GM15510 (cell line): ENCODE measurements around the gene CAMK4.

Experiments used
- POLR2A ChIP-seq: IDR thresholded peaks from 3 replicates; pipeline ENCODE4 v1.6.1; 2011; ENCODE audit warnings: borderline replicate concordance; ENCODE audit not compliant: insufficient read length; ENCODE audit errors: extremely low read depth

The CAMK4 gene

DNA sequence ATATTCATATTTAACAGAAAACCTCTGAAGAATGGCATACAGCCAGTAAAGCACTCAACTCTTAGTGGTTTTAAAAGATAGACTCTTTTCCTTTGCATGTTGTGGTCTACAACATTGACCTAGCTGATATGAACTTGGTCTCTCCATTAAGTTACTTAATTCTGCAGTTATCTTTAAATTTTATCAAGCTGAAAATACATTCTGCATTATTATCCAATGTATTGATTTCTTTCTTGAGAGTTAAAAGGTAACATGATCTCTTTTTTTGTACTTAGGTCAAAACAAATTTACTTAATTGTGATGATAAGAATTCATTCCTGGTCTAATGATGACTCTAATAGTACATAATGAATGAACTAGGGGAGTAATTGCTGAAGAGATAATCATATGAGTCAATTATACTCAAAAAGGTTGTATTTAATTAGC, 155.2 kb downstream of the CAMK4 start:
- no peak for TF ChIP-seq POLR2A

DNA sequence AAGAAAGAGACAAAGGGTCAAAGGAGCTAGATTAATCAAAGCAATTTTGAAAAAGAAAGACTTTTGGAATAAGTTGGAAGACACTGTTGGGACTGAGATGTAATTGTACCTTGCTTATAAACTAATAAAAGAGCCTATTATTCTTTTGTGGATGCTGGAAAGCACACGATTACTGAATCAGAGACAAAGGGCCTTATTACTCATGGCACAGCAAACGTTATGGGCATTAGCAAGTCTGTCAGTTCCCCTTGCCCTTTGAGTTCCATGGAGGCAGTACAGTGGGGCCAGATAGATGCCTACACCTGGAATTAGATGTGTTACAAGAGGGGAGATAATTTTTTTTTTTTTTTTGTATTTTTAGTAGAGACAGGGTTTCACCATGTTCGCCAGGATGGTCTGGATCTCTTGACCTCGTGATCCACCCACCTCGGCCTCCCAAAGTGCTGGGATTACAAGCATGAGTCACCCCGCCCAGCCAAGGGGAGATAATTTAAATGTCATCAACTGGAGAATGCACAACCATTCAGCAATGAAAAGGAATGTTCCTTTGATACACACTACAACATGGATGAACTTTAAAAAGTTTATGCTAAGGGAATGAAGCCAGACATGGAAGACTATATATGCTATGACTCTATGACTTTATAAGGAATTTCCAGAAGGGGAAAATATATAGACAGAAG, 159.2 kb downstream of the CAMK4 start:
- TF ChIP-seq POLR2A: no peak

DNA sequence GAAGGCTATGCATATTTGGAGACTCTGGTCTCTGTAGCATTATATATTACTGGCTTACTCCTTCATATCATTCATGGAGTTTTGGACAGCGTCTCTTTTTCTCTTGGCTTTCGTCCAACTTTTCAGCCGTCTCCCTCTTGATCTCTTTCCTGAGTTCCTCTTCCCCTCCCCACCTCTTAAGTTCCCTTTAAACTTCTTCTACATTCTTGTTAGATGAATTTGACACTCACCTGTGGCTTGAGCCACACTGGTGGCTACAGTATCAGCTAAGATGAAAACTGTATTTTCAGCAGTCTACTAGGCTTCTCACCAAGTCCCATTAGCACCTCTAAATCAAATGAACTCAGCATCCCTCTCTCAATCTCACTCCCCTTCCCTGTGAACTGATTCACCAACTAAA, 160.0 kb downstream of the CAMK4 start:
- TF ChIP-seq POLR2A: no peak

DNA sequence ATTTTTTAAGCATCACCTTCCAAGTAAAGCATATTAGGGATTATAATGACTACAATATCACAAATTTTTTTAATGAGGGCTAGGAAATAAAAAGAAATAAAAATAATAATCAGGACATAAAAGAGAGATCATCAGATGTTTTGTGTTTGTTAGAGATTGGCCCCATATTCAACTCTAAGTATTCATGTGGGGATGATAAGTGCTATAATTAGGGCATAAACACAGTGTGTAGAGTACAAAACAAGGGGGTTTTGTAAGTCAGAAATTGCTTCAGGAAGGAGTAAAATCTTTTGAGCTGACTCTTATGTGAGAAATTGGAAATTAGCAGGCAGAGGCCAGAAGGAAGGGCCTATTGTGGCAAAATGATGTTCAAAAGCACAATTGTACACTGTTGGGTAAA, 160.9 kb downstream of the CAMK4 start:
- no peak for TF ChIP-seq POLR2A

DNA sequence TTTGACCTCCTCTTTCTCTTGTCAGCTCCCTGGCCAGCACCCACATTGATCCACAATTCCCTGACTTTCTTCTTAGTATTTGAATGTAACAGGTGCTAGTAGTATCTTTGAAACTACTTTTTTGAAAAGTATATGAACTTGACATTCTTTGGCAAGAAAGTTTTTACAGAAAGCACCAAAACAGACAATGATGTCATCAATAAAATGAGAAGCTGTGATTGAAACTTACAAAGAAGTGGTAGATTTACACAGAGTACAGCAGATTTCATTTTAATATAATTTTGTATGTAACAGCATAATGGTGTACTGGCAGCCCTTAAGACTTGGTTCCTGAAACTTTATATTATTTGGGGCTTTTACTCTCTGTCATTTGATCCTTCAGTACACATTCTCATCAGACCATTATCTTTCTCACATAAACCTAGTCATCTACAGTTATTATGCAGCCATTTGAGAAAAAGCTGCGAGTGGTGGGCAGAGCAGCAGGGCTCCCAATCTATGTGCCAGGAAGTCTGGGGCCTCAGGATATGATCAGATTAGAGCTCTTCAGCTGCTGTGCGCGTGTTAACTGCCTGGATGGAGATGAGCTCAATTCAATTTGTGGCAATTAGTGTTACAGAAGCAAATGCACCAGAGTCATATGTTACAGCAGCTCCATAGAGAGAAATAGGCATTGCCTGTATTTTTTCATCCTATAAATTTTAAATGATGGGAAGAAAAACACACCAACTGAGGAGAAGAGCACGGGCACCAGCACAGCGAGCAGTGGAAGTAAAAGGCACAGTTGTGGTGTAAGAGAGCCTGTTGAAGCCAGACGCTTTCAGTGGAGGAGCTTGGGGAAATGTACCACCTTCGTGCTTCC, 162.0 kb downstream of the CAMK4 start:
- no peak for TF ChIP-seq POLR2A

DNA sequence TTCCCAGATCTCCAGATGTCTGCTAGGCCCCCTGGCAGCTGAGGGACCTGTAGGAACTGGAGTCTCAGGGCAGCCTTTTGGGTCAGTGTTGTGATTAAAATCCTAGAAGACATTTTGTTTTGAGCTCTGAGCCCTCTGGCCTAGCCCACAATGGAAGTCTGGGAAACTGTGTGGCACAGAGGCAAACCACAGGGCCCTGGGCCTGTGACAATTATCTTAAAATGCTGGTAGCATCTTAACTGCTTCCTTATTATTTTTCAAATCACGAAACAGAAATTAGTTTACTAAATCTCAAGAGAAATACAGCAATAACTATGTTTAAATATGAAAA, 162.6 kb downstream of the CAMK4 start:
- no peak for TF ChIP-seq POLR2A

DNA sequence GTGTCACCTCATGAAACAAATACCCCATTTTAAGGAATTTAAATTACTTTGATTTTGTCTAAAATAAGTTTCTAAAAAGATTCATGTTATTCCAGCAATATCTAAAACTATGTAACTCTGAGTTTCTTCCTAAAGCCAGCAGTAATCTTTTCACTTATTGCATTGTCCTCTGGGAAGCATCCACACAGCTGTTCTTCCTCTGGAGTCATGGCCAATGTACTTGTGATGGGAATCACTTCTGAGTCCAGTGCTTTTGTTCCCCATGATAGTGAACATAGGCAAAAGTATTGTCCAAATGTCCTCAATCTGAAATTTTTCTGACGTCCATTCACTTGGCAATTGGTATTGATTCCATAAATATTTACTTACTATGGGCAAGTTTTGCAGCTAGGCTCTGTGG, 163.2 kb downstream of the CAMK4 start:
- TF ChIP-seq POLR2A: no peak

DNA sequence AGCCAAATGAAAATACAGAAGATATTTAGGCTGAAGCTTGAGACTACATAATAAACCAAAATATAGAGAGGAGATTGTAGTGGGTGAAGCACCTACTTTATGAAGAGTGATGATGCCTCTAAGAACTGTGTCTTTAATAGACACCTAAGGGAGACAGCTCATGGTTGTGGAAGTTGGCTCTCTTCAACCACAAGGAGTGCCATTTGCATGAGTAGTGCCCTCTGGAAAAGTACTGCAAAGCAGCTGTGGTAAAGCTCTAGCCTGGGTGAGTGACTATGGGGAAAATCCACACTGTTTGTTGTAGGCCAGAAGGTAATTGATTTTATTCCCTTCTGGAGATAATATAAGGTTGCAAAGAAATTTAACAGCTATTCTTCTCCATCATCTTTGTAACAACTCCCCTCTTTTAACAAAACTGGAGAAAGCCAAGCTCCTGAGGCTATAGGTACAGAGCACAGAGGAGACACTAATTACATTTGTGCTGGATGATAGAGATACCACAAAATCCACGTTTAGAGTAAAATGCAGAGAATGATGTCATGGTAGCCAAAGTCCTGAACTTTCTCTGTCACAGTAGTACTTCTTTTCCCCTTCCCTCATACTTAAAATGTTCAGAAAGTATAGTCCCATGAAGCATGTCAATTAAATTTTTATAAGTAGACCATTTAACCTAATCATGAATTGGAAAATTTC, 165.4 kb downstream of the CAMK4 start:
- TF ChIP-seq POLR2A: no peak

DNA sequence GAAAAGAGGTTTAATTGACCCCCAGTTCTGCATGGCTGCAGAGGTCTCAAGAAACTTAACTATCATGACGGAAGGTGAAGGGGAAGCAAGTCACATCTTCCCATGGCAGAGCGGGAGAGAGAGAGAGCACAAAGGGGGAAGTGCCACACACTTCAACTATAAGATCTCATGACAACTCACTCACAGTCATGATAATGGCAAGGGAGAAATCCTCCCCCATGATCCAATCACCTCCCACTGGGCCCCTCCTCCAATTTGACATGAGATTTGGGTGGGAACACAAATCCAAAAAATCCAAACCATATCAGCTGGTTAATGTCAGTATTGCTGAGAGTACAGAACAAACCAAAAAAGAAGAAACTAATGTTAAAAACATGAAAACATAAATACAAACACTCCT, 168.0 kb downstream of the CAMK4 start:
- TF ChIP-seq POLR2A: no peak

DNA sequence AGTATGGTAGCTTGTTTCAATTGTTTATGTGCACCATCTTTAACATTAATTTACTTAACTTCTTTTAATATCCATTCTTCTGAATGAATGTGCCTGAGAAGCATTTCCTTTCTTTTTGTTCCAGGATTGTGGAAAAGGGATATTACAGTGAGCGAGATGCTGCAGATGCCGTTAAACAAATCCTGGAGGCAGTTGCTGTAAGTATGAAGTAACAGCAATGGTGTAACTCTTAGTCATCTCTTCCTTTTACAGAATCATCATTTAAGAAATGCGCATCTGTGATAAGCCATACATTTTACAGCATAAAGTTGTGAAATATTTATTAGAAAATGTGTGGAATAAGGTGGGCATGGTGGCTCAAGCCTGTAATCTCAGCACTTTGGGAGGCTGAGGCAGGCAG, 170.4 kb downstream of the CAMK4 start:
- no peak for TF ChIP-seq POLR2A

DNA sequence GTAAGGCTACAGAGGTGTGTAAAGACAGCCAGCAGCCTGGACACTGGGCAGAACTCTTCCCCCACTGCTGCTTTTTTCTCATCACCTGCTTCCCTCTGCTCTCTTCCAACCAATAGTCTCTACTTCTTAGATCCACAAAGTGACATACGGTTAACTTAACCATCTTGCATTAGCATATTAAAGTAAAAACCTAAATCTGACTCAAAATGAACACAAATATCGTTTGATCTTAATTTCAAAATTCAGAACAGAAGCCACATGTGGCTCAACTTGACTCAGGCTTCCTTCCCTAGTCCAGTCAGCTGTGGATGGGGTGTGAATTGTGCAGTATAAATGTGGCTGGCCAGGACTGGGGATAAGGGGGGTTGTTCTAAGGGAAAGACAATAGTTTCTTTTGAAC, 173.8 kb downstream of the CAMK4 start:
- no peak for TF ChIP-seq POLR2A

DNA sequence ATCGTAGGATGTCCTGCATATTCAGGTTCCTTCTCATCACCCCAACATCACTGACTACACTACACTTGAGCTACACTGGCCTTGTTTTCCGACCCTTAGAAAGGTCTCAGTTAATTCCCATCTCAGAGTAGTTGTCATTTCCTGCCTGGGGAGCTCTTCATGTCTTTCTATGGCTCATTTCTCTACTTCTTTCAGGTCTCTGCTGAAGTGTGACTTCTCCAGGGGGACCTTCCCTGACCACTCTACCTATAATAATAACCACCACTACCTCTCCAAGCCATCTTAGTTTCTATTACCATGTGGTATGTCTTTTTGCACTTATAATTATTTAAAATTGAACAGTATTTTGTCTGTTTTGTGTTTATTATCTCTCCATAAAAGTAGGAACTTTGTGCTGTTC, 174.9 kb downstream of the CAMK4 start:
- no peak for TF ChIP-seq POLR2A

DNA sequence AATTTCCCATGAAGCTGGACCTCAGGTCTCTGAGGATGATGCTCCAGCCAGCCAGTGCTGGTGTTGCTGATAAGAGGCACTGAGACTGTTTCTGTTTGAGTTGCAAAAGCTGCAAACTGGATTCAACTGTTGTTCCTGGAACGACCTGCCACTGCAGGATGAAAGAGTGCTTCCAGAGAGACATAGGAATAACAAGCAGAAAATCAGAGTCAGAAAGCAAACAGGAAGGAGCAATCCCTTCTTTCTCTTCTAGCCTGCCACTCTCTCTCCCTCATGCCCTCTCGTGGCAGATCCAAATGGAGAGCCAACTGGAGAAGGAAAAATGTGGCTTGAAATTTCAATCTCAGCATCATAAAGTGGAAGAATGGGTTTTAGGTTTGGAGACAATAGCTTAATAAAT, 177.7 kb downstream of the CAMK4 start:
- no peak for TF ChIP-seq POLR2A

DNA sequence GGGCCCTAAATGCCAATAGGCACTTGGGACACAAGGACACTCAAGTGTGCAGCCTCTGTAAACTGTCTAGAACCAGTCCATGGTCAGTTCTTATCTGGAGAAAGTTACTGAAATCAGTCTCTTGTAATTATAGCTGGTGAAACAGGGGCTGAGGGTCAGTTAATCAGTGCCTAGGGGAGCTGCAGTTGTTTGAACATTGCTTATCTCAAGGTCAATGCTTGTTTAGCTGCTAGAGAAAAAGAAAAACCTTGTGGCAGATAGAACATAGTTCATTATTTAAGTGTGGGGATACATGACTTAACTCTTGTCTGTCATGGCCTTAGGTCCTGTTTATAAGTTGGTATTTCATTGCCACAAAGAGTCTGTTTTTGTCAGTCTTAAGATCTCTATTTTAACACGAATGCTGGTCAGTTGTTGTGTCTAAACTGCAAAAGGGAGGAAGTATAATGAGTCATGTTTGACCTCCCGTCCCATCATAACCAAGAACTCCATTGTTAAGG, 180.1 kb downstream of the CAMK4 start:
- TF ChIP-seq POLR2A: no peak

DNA sequence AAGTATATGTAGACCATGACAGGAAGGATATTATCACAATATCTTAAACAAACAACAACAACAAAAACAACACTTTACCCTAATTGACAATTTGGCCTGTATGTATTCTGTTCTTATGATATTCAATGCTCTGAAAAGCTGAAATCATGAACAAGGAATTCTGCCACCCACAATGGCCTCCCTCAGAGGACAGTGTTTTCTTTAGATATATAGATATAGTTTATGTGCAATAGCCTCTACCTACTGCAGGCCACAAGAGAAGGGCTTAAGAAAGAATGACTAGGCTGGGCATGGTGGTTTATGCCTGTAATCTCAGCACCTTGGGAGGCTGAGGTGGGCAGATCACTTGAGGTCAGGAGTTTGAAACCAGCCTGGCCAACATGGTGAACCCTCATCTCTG, 183.4 kb downstream of the CAMK4 start:
- no peak for TF ChIP-seq POLR2A
